Measurements from ENCODE around the gene BAAT. TPM values are rescaled to one million over a fixed set of nuclear protein-coding genes. Genes with fewer than 3 reads are reported as not detected.

The BAAT gene
- total and polyA plus RNA-seq, 4 donors: 0.03 to 0.37 (median 0.21) TPM

- DNase-seq: no peak
- H3K4me1 ChIP-seq (ENCODE audit: control insufficient read depth in 5 of 5, insufficient read depth in 5 of 5, low read length in 5 of 5): no peaks in the 10 kb centered on the region
- H3K36me3 ChIP-seq (ENCODE audit: control insufficient read depth in 4 of 4, insufficient read depth in 4 of 4, low read length in 4 of 4): no peaks in the 10 kb centered on the region
- H3K27ac ChIP-seq (ENCODE audit: low read depth in 1 of 2, low read length in 1 of 2): no peak overlapping the region
- no peak overlapping the region for H3K9ac ChIP-seq (ENCODE audit: insufficient read depth in 1 of 2, low read length in 2 of 2)
- no peaks in the 10 kb centered on the region for H3K9me3 ChIP-seq (ENCODE audit: control insufficient read depth in 4 of 4, insufficient read depth in 3 of 4, low read length in 3 of 4)
- 62 to 68% methylated on average over 5 of the region's 5 CpGs for WGBS, 2 donors
- ATAC-seq (ENCODE audit: insufficient read depth, low FRiP score): no peak
- no peak for TF ChIP-seq CTCF (IDR thresholded peaks at IDR 0.05; ENCODE audit: control extremely low read depth, extremely low read depth)
- H3K27me3 ChIP-seq (ENCODE audit: control insufficient read depth in 3 of 3, insufficient read depth in 3 of 3, low read length in 2 of 3): no peaks in the 10 kb centered on the region
- no peak overlapping the region for H3K4me3 ChIP-seq
These were observed 18.6 kb downstream of the BAAT start for GRCh38 chr9:101366038-101366756.

GRCh38 chr9:101365181-101365580 lies 19.6 kb downstream of the BAAT start:
- ATAC-seq (ENCODE audit: insufficient read depth, low FRiP score): no peak
- no peak for DNase-seq
- Histone ChIP-seq H3K36me3 (ENCODE audit: control insufficient read depth in 4 of 4, insufficient read depth in 4 of 4, low read length in 4 of 4) (no peaks in the 10 kb centered on the region), H3K9me3 (ENCODE audit: control insufficient read depth in 4 of 4, insufficient read depth in 3 of 4, low read length in 3 of 4) (no peaks in the 10 kb centered on the region), H3K27ac (ENCODE audit: low read depth in 1 of 2, low read length in 1 of 2) (no peak overlapping the region), H3K9ac (ENCODE audit: insufficient read depth in 1 of 2, low read length in 2 of 2) (no peak overlapping the region), H3K27me3 (ENCODE audit: control insufficient read depth in 3 of 3, insufficient read depth in 3 of 3, low read length in 2 of 3) (no peaks in the 10 kb centered on the region), H3K4me3 (no peak overlapping the region), H3K4me1 (ENCODE audit: control insufficient read depth in 5 of 5, insufficient read depth in 5 of 5, low read length in 5 of 5) (no peaks in the 10 kb centered on the region)
- no peak for TF ChIP-seq CTCF (IDR thresholded peaks at IDR 0.05; ENCODE audit: control extremely low read depth, extremely low read depth)

GRCh38 chr9:101362450-101362849 lies 22.4 kb downstream of the BAAT start:
- ATAC-seq (ENCODE audit: insufficient read depth, low FRiP score): no peak
- no peak for DNase-seq
- 84 to 87% methylated on average over 5 of the region's 5 CpGs for WGBS, 2 donors
- no peak overlapping the region for H3K4me3 ChIP-seq
- TF ChIP-seq CTCF (IDR thresholded peaks at IDR 0.05; ENCODE audit: control extremely low read depth, extremely low read depth): no peak
- no peaks in the 10 kb centered on the region for H3K36me3 ChIP-seq (ENCODE audit: control insufficient read depth in 4 of 4, insufficient read depth in 4 of 4, low read length in 4 of 4)
- H3K4me1 ChIP-seq (ENCODE audit: control insufficient read depth in 5 of 5, insufficient read depth in 5 of 5, low read length in 5 of 5): no peaks in the 10 kb centered on the region
- H3K27me3 ChIP-seq (ENCODE audit: control insufficient read depth in 3 of 3, insufficient read depth in 3 of 3, low read length in 2 of 3): no peaks in the 10 kb centered on the region
- H3K27ac ChIP-seq (ENCODE audit: low read depth in 1 of 2, low read length in 1 of 2): no peak overlapping the region
- H3K9me3 ChIP-seq (ENCODE audit: control insufficient read depth in 4 of 4, insufficient read depth in 3 of 4, low read length in 3 of 4): no peaks in the 10 kb centered on the region
- H3K9ac ChIP-seq (ENCODE audit: insufficient read depth in 1 of 2, low read length in 2 of 2): no peak overlapping the region

- H3K27me3 ChIP-seq (ENCODE audit: control insufficient read depth in 3 of 3, insufficient read depth in 3 of 3, low read length in 2 of 3): no peaks in the 10 kb centered on the region
- no peaks in the 10 kb centered on the region for H3K36me3 ChIP-seq (ENCODE audit: control insufficient read depth in 4 of 4, insufficient read depth in 4 of 4, low read length in 4 of 4)
- no peaks in the 10 kb centered on the region for H3K9me3 ChIP-seq (ENCODE audit: control insufficient read depth in 4 of 4, insufficient read depth in 3 of 4, low read length in 3 of 4)
- no peak for ATAC-seq (ENCODE audit: insufficient read depth, low FRiP score)
- no peak for TF ChIP-seq CTCF (IDR thresholded peaks at IDR 0.05; ENCODE audit: control extremely low read depth, extremely low read depth)
- H3K27ac ChIP-seq (ENCODE audit: low read depth in 1 of 2, low read length in 1 of 2): no peak overlapping the region
- DNase-seq: no peak
- H3K4me1 ChIP-seq (ENCODE audit: control insufficient read depth in 5 of 5, insufficient read depth in 5 of 5, low read length in 5 of 5): no peaks in the 10 kb centered on the region
- H3K9ac ChIP-seq (ENCODE audit: insufficient read depth in 1 of 2, low read length in 2 of 2): no peak overlapping the region
- no peak overlapping the region for H3K4me3 ChIP-seq
These were observed 24.2 kb downstream of the BAAT start for GRCh38 chr9:101360647-101361046.

All from lung (tissue), 12 donors.